Measurements from ENCODE around the gene NR2F1. TPM values are rescaled to one million over a fixed set of nuclear protein-coding genes. Genes with fewer than 3 reads are reported as not detected.

NR2F1 gene
- polyA plus RNA-seq, 1 donor from 2014 or later: 2.1 TPM

DNA sequence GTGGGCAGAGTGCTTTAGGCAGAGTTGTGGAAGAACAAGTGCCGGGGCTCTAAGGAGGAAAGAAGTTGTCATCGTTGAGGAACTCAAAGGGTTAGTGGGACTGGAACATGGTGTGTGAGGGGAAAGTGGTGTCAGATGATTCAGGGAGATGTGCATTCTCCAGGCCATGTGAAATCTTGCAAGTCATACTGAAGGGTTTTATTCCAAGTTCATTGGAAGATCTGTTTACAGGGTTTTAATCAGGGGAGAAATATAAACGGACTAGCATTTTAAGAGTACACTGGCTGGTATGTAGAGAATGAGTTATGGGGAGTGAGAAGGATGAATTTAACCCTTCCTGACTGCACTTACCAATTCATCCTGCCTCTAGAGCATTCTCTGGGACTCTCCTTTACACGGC, 49.3 kb downstream of the NR2F1 start:
- Histone ChIP-seq H3K4me3 (ENCODE audit: low read length) (no peak overlapping the region), H3K9me3 (ENCODE audit: low read length) (no peaks in the 10 kb centered on the region), H3K9ac (ENCODE audit: low read length) (no peak overlapping the region), H4K20me1 (ENCODE audit: insufficient read depth) (no peaks in the 10 kb centered on the region), H3F3A (ENCODE audit: insufficient read depth, low read length, poor library complexity, severe bottlenecking) (no peaks in the 10 kb centered on the region), H3K79me2 (replicated peaks; ENCODE audit: insufficient read depth, low read length) (no peaks in the 10 kb centered on the region), H3K4me2 (ENCODE audit: low read length) (no peak overlapping the region), H3K36me3 (ENCODE audit: insufficient read depth, low read length) (no peaks in the 10 kb centered on the region), H2AFZ (ENCODE audit: low read depth, low read length) (no peak overlapping the region), H3K9me2 (ENCODE audit: insufficient read depth, low read length) (no peaks in the 10 kb centered on the region), H3K27ac (ENCODE audit: low read length) (no peak overlapping the region), H3K27me3 (ENCODE audit: insufficient read depth, low read depth, low read length) (no peaks in the 10 kb centered on the region)
- TF ChIP-seq EZH2 (IDR thresholded peaks at IDR 0.05; ENCODE audit: borderline replicate concordance, insufficient read depth, low read length, poor library complexity, severe bottlenecking): no peak
- TF ChIP-seq REST (IDR thresholded peaks at IDR 0.05; ENCODE audit: borderline replicate concordance): no peak
- no peak for TF ChIP-seq CTCF (IDR thresholded peaks at IDR 0.05; ENCODE audit: poor library complexity, severe bottlenecking)
- no peak for TF ChIP-seq TAF1 (IDR thresholded peaks at IDR 0.05; ENCODE audit: low read depth)
- no peak for TF ChIP-seq POLR2AphosphoS5 (IDR thresholded peaks at IDR 0.05)

GRCh38 chr5:93635991-93636390, 53.0 kb downstream of the NR2F1 start:
- no peak overlapping the region for H3K4me3 ChIP-seq (ENCODE audit: low read length)
- no peaks in the 10 kb centered on the region for H3K36me3 ChIP-seq (ENCODE audit: insufficient read depth, low read length)
- H3K9ac ChIP-seq (ENCODE audit: low read length): no peak overlapping the region
- no peaks in the 10 kb centered on the region for H4K20me1 ChIP-seq (ENCODE audit: insufficient read depth)
- H3K27me3 ChIP-seq (ENCODE audit: insufficient read depth, low read depth, low read length): no peaks in the 10 kb centered on the region
- no peaks in the 10 kb centered on the region for H3K9me3 ChIP-seq (ENCODE audit: low read length)
- H3F3A ChIP-seq (ENCODE audit: insufficient read depth, low read length, poor library complexity, severe bottlenecking): no peaks in the 10 kb centered on the region
- no peak overlapping the region for H2AFZ ChIP-seq (ENCODE audit: low read depth, low read length)
- H3K27ac ChIP-seq (ENCODE audit: low read length): no peak overlapping the region
- no peaks in the 10 kb centered on the region for H3K79me2 ChIP-seq (replicated peaks; ENCODE audit: insufficient read depth, low read length)
- H3K9me2 ChIP-seq (ENCODE audit: insufficient read depth, low read length): no peaks in the 10 kb centered on the region
- no peak for TF ChIP-seq POLR2AphosphoS5 (IDR thresholded peaks at IDR 0.05)
- no peak for TF ChIP-seq RAD21 (conservative IDR thresholded peaks at IDR 0.05)
- no peak for TF ChIP-seq REST (IDR thresholded peaks at IDR 0.05; ENCODE audit: borderline replicate concordance)
- TF ChIP-seq EZH2 (IDR thresholded peaks at IDR 0.05; ENCODE audit: borderline replicate concordance, insufficient read depth, low read length, poor library complexity, severe bottlenecking): no peak
- TF ChIP-seq MXI1 (conservative IDR thresholded peaks at IDR 0.05; ENCODE audit: poor library complexity, severe bottlenecking): no peak
- no peak overlapping the region for H3K4me2 ChIP-seq (ENCODE audit: low read length)
